Endothelial cell of umbilical vein (primary cell): ENCODE results near the gene ASMTL. TPM values are rescaled to one million over a fixed set of nuclear protein-coding genes. Genes with fewer than 3 reads are reported as not detected.
"Not testable (repeated sequence)": the region's sequence is repeated elsewhere in the genome, so short reads cannot be mapped to it uniquely, and the experiment has no call there.

Experiments
- BruUV-seq: library from RNA; stranded (reverse); fragments of 400-500 nt; replicated peaks from 2 replicates; lab custom pipeline; 2021; lab: Mats Ljungman, UMichigan
- CTCF ChIA-PET: fragments of 300-600, 350-600 bp; sonication (Branson Sonifier 250); formaldehyde crosslinking; loops from one replicate; lab custom pipeline; 2021; ENCODE audit warnings: antibody characterized with exemption, inconsistent platforms; lab: Charles Lee
- POLR2A ChIA-PET: fragments of 300-600, 350-600 bp; sonication (Branson Sonifier 250); formaldehyde crosslinking; loops from one replicate; lab custom pipeline; 2021; ENCODE audit warnings: antibody characterized with exemption, inconsistent platforms; lab: Charles Lee
- DNase-seq: peaks from one replicate; pipeline ENCODE4 v3.0.0-alpha.2; 2011; ENCODE audit warnings: low read depth, low spot score
- FAIRE-seq: peaks from 2 replicates; lab custom pipeline; 2011; peaks lifted over from hg19 to GRCh38; lab: Jason Lieb, UNC
- H2AFZ ChIP-seq: 2 replicates; pipeline ENCODE4 v1.6.0; 2012; ENCODE audit warnings: low read depth, low read length, control low read depth, inconsistent platforms
- H3K27ac ChIP-seq: 2 replicates; pipeline ENCODE4 v1.5.1; 2011; ENCODE audit warnings: low read depth, mild to moderate bottlenecking, control low read depth, low read length, moderate library complexity; ENCODE audit not compliant: insufficient read depth
- H3K27me3 ChIP-seq, 2 experiments: 2 replicates each; pipeline versions ENCODE4 v1.6.0 to v1.6.1; 2011; ENCODE audit warnings: low read length in 2 of 2, mixed read lengths in 1 of 2; ENCODE audit not compliant: control insufficient read depth in 2 of 2, insufficient read depth in 2 of 2
- H3K36me3 ChIP-seq, 2 experiments: 2 replicates in 1 of 2; 3 replicates in 1 of 2; pipeline ENCODE4 v1.5.1; 2011; ENCODE audit warnings: low read length in 2 of 2, mild to moderate bottlenecking in 1 of 2, moderate library complexity in 1 of 2; ENCODE audit not compliant: control insufficient read depth in 2 of 2, insufficient read depth in 2 of 2; ENCODE audit errors: extremely low read depth in 1 of 2
- H3K4me1 ChIP-seq: 3 replicates; pipeline ENCODE4 v1.5.1; 2011; ENCODE audit warnings: mild to moderate bottlenecking, low read length; ENCODE audit not compliant: control insufficient read depth, insufficient read depth; ENCODE audit errors: extremely low read depth
- H3K4me2 ChIP-seq: 2 replicates; pipeline ENCODE4 v1.6.1; 2011; ENCODE audit warnings: low read length, control low read depth, mixed read lengths; ENCODE audit not compliant: insufficient read depth
- H3K4me3 ChIP-seq, 3 experiments: fragments of 200-600 bp in 1 of 3; sonication (generic), shearing (Covaris generic) in 1 of 3; replicated peaks in 1 of 3; 2 replicates each; pipeline ENCODE4 v1.5.1; 2011 to 2016; ENCODE audit warnings: control low read depth in 3 of 3, low read length in 3 of 3, mild to moderate bottlenecking in 2 of 3, inconsistent platforms in 1 of 3, low read depth in 1 of 3, moderate library complexity in 1 of 3; ENCODE audit not compliant: insufficient read depth in 1 of 3
- H3K79me2 ChIP-seq: 2 replicates; pipeline ENCODE4 v1.6.0; 2012; ENCODE audit warnings: low read length, inconsistent platforms; ENCODE audit not compliant: control insufficient read depth, insufficient read depth
- H3K9ac ChIP-seq: replicated peaks from 2 replicates; pipeline ENCODE3; 2011; ENCODE audit warnings: low read length, control low read depth; ENCODE audit not compliant: insufficient read depth; ENCODE audit errors: extremely low read depth
- H3K9me1 ChIP-seq: replicated peaks from 3 replicates; pipeline ENCODE4 v1.6.0; 2011; ENCODE audit warnings: mild to moderate bottlenecking, low read length; ENCODE audit not compliant: control insufficient read depth, insufficient read depth; ENCODE audit errors: extremely low read depth
- H3K9me3 ChIP-seq: replicated peaks from 2 replicates; pipeline ENCODE4 v1.5.1; 2012; ENCODE audit warnings: low read length, inconsistent platforms; ENCODE audit not compliant: control insufficient read depth, insufficient read depth
- H4K20me1 ChIP-seq: replicated peaks from 2 replicates; pipeline ENCODE3; 2011; ENCODE audit warnings: mild to moderate bottlenecking, low read length; ENCODE audit not compliant: control insufficient read depth, insufficient read depth; ENCODE audit errors: extremely low read depth
- CTCF ChIP-seq, 2 donors: IDR thresholded peaks; 1 replicate in 1 of 2; 2 replicates in 1 of 2; pipeline ENCODE4 v1.5.1; 2011; ENCODE audit warnings: low read length in 2 of 2, mild to moderate bottlenecking in 2 of 2, moderate library complexity in 2 of 2, control low read depth in 1 of 2, inconsistent platforms in 1 of 2, low read depth in 1 of 2; ENCODE audit not compliant: insufficient read depth in 1 of 2; ENCODE audit errors: extremely low read depth in 1 of 2
- EZH2 ChIP-seq: IDR thresholded peaks from 2 replicates; pipeline ENCODE4 v1.6.1; 2012; ENCODE audit warnings: borderline replicate concordance, low read depth, mild to moderate bottlenecking, moderate library complexity, low read length, inconsistent platforms; ENCODE audit not compliant: severe bottlenecking
- FOS ChIP-seq: IDR thresholded peaks from 2 replicates; pipeline ENCODE4 v1.6.1; 2011; ENCODE audit warnings: mild to moderate bottlenecking, low read length, moderate library complexity, borderline replicate concordance; ENCODE audit not compliant: insufficient read depth
- JUN ChIP-seq: IDR thresholded peaks from 2 replicates; pipeline ENCODE4 v1.6.1; 2011; ENCODE audit warnings: borderline replicate concordance, low read depth; ENCODE audit not compliant: insufficient read length, insufficient read depth
- MAX ChIP-seq: IDR thresholded peaks from 2 replicates; pipeline ENCODE4 v1.6.1; 2011; ENCODE audit not compliant: insufficient read depth, insufficient read length
- MYC ChIP-seq: IDR thresholded peaks from one replicate; pipeline ENCODE4 v1.6.1; 2011; ENCODE audit warnings: mild to moderate bottlenecking, low read depth, low read length
- POLR2A ChIP-seq: IDR thresholded peaks from 2 replicates; pipeline ENCODE4 v1.6.1; 2012; ENCODE audit warnings: low read depth, mild to moderate bottlenecking, control low read depth, low read length
- POLR2AphosphoS5 ChIP-seq: IDR thresholded peaks from 2 replicates; pipeline ENCODE4 v1.6.1; 2012; ENCODE audit warnings: low read depth, mild to moderate bottlenecking, control low read depth, low read length, moderate library complexity; ENCODE audit not compliant: insufficient read depth
- dilution Hi-C: fragments of 300-500 bp; cut with MboI; formaldehyde crosslinking; loops from one replicate; pipeline ENCODE4 v1.15.0; 2019; ENCODE audit warnings: low sequenced_read_pairs; ENCODE audit not compliant: extremely low pct_ligation_motif_present
- intact Hi-C: fragments of 100-400 bp; cut with micrococcal nuclease; formaldehyde crosslinking; loops from one replicate; pipeline ENCODE4 v1.10.0; 2022
- polyA plus RNA-seq, 4 experiments: library from polyadenylated mRNA; depleted of rRNA in 3 of 4; stranded (reverse) in 3 of 4; unstranded in 1 of 4; fragments of >200 nt; gene quantifications; 2 replicates each; pipeline versions ENCODE4 v1.2.1 to v1.2.3, GENCODE V29; 2011 to 2012; ENCODE audit warnings: missing spikeins in 1 of 4
- total RNA-seq: library from RNA; stranded (reverse); gene quantifications from 2 replicates; pipeline ENCODE4 v1.2.3, GENCODE V29; 2021

ASMTL gene
- total and polyA plus RNA-seq, 2 donors (not counting 3 experiments of a cell fraction or from before 2014, with no cell fraction given): 27.1 to 29.9 TPM

- H3K4me3 ChIP-seq: no peak overlapping the region
- FAIRE-seq (no peak), DNase-seq (no peak)
- no peak overlapping the region for H3K9ac ChIP-seq
- TF ChIP-seq POLR2A: no peak
- TF ChIP-seq MAX: no peak
- no peak for TF ChIP-seq CTCF (IDR thresholded peaks at IDR 0.05; ENCODE audit: extremely low read depth in 1 of 2, insufficient read depth in 1 of 2, low read depth in 1 of 2, low read length in 2 of 2)
- TF ChIP-seq MYC: no peak
- TF ChIP-seq EZH2: no peak
- TF ChIP-seq POLR2AphosphoS5: no peak
- no peak for TF ChIP-seq FOS
- TF ChIP-seq JUN: no peak
- H3K79me2 ChIP-seq: peaks cover 35% of the 10 kb centered on the region
- no peaks in the 10 kb centered on the region for H3K9me1 ChIP-seq
- H3K4me1 ChIP-seq: peaks cover 2% of the 10 kb centered on the region
- ChIA-PET POLR2A (no interaction called here), CTCF (no interaction called here)
- no peak overlapping the region for H3K27ac ChIP-seq
- H3K36me3 ChIP-seq: no peaks in the 10 kb centered on the region
- no peaks in the 10 kb centered on the region for H3K27me3 ChIP-seq
- no TSS peak for BruUV-seq
- no peaks in the 10 kb centered on the region for H4K20me1 ChIP-seq
- no peaks in the 10 kb centered on the region for H3K9me3 ChIP-seq
- intact Hi-C loops (no loop called here), dilution Hi-C loops (no loop called here)
- H2AFZ ChIP-seq: no peak overlapping the region
- no peak overlapping the region for H3K4me2 ChIP-seq
Measured at GRCh38 chrX:1449036-1449822, 3.5 kb downstream of the ASMTL start.

GRCh38 chrX:1448573-1449001 is 4.1 kb downstream of the ASMTL start:
- intact Hi-C loops, H2AFZ ChIP-seq, H3K36me3 ChIP-seq, CTCF ChIA-PET, H3K9ac ChIP-seq, DNase-seq, H3K4me2 ChIP-seq, H3K9me1 ChIP-seq, FAIRE-seq, POLR2A ChIA-PET, H4K20me1 ChIP-seq, dilution Hi-C loops, BruUV-seq, H3K4me1 ChIP-seq, H3K27me3 ChIP-seq, H3K27ac ChIP-seq, H3K4me3 ChIP-seq, H3K9me3 ChIP-seq: not testable (repeated sequence)
- H3K79me2 ChIP-seq: peaks cover 35% of the 10 kb centered on the region

- H3K9ac ChIP-seq, H3K27me3 ChIP-seq, H3K27ac ChIP-seq, intact Hi-C loops, H3K9me1 ChIP-seq, H2AFZ ChIP-seq, POLR2A ChIA-PET, H3K36me3 ChIP-seq, BruUV-seq, H4K20me1 ChIP-seq, dilution Hi-C loops, H3K9me3 ChIP-seq, H3K4me1 ChIP-seq, H3K4me2 ChIP-seq, H3K4me3 ChIP-seq, FAIRE-seq, CTCF ChIA-PET, DNase-seq: not testable (repeated sequence)
- H3K79me2 ChIP-seq: peaks cover 35% of the 10 kb centered on the region
Measured at GRCh38 chrX:1447969-1448572, 4.6 kb downstream of the ASMTL start.
